Fibroblast of mammary gland (primary cell): ENCODE results near the gene RMI2.
"Not testable (repeated sequence)": the region's sequence is repeated elsewhere in the genome, so short reads cannot be mapped to it uniquely, and the experiment has no call there.

Experiments
- DNase-seq: peaks from one replicate; pipeline ENCODE4 v3.0.0-alpha.2; 2010; ENCODE audit warnings: low read depth
- H3K4me3 ChIP-seq: 2 replicates; pipeline ENCODE4 v1.5.1; 2011; ENCODE audit warnings: low read depth, mild to moderate bottlenecking, low read length, moderate library complexity; ENCODE audit not compliant: control insufficient read depth
- CTCF ChIP-seq: conservative IDR thresholded peaks from 2 replicates; pipeline ENCODE4 v1.5.1; 2011; ENCODE audit warnings: low read depth, low read length, inconsistent platforms; ENCODE audit not compliant: control insufficient read depth, insufficient read depth

Gene RMI2

DNA sequence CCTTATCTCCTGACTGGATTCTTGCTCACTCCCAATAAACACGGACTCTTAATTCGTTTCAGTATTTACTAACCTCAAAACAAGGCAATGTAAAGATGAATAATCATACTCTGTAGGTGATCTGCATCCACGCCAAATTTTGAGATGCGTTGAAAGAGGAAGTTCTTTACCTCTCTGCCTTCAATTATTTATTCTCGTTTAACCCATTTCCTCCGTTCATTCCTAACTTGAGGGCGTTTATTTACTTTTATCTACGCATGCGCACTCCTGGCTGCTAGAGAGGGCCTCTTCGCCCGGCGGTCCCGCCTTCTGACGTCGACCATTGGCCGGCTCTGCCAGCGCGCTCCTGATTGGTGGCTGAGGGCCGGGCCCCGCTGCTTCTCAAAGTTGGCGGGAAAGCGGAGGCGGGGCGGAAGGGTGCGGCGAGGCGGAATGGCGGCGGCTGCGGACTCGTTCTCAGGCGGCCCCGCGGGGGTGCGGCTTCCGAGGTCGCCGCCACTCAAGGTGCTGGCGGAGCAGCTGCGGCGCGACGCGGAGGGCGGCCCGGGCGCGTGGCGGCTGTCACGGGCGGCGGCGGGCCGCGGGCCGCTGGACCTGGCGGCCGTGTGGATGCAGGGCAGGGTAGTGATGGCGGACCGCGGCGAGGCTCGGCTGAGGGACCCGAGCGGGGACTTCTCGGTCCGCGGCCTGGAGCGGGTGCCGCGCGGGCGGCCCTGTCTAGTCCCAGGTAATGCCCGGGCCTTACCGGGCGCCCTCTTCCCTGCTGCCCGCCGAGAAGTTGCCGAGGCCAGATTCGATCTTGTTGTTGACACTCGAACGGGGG, at the start of gene RMI2:
RMI2 (plus strand) TSS at position 420 of the 823 bp plus-strand sequence; CDS start at position 433, 13 bp downstream.
- peak within 1 kb of the TSS; percentile 59 for H3K4me3 ChIP-seq
- peak; percentile 91 for DNase-seq
- no peak for TF ChIP-seq CTCF

DNA sequence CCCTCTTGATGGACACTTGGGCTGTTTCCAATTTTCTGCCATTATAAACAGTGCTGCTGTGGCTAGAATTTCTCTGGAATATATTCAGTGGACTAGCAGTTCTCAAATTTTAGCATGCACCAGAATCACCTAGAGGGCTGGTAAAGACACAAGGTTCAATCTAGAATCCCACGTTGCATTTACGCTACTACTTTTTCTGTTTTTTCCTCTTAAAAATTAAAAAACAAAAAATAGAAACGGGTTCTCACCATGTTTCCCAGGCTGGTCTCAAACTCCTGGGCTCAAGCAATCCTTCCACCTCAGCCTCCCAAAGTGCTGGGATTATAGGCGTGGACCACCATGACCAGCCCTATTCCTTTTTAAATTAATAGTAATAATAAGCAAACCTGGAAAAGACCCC, 49.6 kb upstream of the RMI2 start:
- no peak for DNase-seq
- TF ChIP-seq CTCF: no peak
- H3K4me3 ChIP-seq: no peak overlapping the region

DNA sequence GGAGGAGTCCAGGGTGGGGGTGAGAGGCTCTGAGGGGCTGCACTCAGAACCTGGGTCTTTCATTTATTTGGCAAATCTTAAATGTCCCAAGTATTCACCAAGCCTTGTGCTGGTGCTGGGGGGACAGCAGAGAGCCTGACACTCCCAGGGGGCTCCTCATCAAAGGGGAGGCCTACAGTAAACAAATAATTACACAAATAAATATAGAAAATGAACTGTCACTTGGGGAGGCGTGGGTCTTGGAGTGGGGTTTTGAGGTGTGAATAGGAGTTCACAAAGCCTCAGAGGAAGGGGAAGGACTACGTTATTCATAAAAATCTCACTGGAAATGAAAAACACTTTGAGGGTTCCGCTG, 48.9 kb upstream of the RMI2 start:
- H3K4me3 ChIP-seq: no peak overlapping the region
- no peak for TF ChIP-seq CTCF
- DNase-seq: no peak

- TF ChIP-seq CTCF: no peak
- DNase-seq: no peak
- H3K4me3 ChIP-seq: no peak overlapping the region
Measured at GRCh38 chr16:11296706-11297491, 48.4 kb upstream of the RMI2 start.

DNA sequence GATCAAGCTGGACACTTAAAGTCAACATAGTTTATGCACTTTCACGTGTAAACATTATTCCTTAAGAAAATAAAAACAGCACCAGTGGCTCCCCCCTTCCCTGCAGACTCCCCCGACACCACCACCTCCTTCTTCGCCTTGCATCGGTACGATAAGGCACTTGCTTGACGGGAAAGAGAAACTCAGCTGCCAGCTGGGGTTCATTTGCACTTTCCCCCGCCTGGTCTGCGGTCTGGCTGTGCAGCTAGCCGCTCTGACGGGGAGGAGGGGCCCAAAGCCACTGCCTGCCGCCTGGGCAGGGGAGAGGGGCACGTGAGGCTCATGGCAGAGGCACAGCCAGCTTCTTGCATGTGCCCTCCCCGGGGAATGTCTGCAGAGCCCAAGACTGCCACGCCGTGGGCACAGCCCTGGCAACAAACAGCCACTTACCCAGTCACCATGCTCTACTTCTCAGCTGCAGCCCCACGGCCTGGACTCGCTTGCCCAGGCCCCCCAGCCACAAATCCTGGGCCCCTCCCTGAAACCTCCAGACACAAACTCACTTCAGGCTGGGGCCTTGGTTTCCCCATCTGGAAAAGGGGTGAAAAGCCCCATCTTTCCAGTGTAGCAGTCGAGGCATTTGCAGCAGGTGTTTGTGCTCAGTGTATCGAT, 47.6 kb upstream of the RMI2 start:
- TF ChIP-seq CTCF: no peak
- DNase-seq: peak; percentile 45
- H3K4me3 ChIP-seq: no peak overlapping the region

GRCh38 chr16:11298143-11298900, 46.9 kb upstream of the RMI2 start:
- no peak overlapping the region for H3K4me3 ChIP-seq
- no peak for DNase-seq
- no peak for TF ChIP-seq CTCF

DNA sequence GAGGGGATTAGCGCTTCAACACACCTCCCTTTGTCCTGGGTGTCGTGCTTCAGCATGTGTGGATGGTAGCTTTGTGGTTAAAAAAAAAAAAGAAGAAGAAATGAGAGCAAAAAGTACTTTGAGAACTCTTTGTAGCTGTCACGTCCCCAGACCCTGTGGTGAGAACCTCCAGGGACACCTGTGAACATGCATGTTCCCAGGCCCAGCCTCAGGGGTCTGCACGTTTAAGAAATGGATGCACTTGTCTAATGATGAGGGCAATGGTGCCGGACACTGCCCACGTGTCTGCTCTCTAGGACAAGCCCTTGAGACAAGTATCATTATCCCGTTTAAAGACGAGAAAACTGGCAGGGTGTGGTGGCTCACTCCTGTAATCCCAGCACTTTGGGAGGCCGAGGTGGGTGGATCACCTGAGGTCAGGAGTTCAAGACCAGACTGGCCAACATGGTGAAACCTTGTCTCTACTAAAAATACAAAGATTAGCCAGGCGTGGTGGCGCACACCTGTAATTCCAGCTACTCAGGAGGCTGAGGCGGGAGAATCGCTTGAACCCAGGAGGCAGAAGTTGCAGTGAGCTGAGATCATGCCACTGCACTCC, 46.2 kb upstream of the RMI2 start:
- not testable (repeated sequence) for DNase-seq, H3K4me3 ChIP-seq
